ENCODE measurements around the gene CST2. TPM values are rescaled to one million over a fixed set of nuclear protein-coding genes. Genes with fewer than 3 reads are reported as not detected.
"Not testable (repeated sequence)": the region's sequence is repeated elsewhere in the genome, so short reads cannot be mapped to it uniquely, and the experiment has no call there.

CST2 gene
- total and polyA plus RNA-seq, 3 experiments from 2014 or later = not detected

- Mint-ChIP-seq H3K27ac (no peak overlapping the region), H3K9me3 (no peaks in the 10 kb centered on the region), H3K4me1 (no peaks in the 10 kb centered on the region), H3K36me3 (no peaks in the 10 kb centered on the region), H3K4me3 (no peak overlapping the region), H3K27me3 (peaks cover 5 to 9% of the 10 kb centered on the region in 2 donors)
- Histone ChIP-seq H3K4me1 (ENCODE audit: insufficient read depth, low read length) (no peaks in the 10 kb centered on the region), H3K4me3 (ENCODE audit: low read length) (no peak overlapping the region), H3K9me3 (ENCODE audit: low read length) (no peaks in the 10 kb centered on the region), H3K27ac (ENCODE audit: low read depth, low read length) (no peak overlapping the region), H3K27me3 (ENCODE audit: insufficient read depth, low read length, poor library complexity, severe bottlenecking) (no peaks in the 10 kb centered on the region), H3K36me3 (ENCODE audit: insufficient read depth, low read length) (no peaks in the 10 kb centered on the region)
- DNase-seq = no peak
- CTCF ChIA-PET = no interaction called here
- POLR2A ChIA-PET = no interaction called here
These were observed 31.0 kb downstream of the CST2 start for GRCh38 chr20:23795526-23795925.

- peaks cover 5 to 10% of the 10 kb centered on the region in 2 donors for H3K27me3 Mint-ChIP-seq
- H3K4me3 ChIP-seq (ENCODE audit: low read length) = no peak overlapping the region
- CTCF ChIA-PET = no interaction called here
- H3K9me3 Mint-ChIP-seq = peaks cover 0 to 2% (median 0%) of the 10 kb centered on the region in 5 donors
- H3K4me3 Mint-ChIP-seq = no peak overlapping the region
- no peak overlapping the region for H3K27ac Mint-ChIP-seq
- no peaks in the 10 kb centered on the region for H3K4me1 ChIP-seq (ENCODE audit: insufficient read depth, low read length)
- H3K27me3 ChIP-seq (ENCODE audit: insufficient read depth, low read length, poor library complexity, severe bottlenecking) = no peaks in the 10 kb centered on the region
- POLR2A ChIA-PET = no interaction called here
- no peaks in the 10 kb centered on the region for H3K36me3 ChIP-seq (ENCODE audit: insufficient read depth, low read length)
- H3K36me3 Mint-ChIP-seq = no peaks in the 10 kb centered on the region
- DNase-seq = no peak
- no peaks in the 10 kb centered on the region for H3K4me1 Mint-ChIP-seq
- no peak overlapping the region for H3K27ac ChIP-seq (ENCODE audit: low read depth, low read length)
- no peaks in the 10 kb centered on the region for H3K9me3 ChIP-seq (ENCODE audit: low read length)
These were observed 31.7 kb downstream of the CST2 start for GRCh38 chr20:23794841-23795240.

GRCh38 chr20:23794065-23794464, 32.5 kb downstream of the CST2 start:
- H3K27me3 Mint-ChIP-seq = peaks cover 5 to 15% of the 10 kb centered on the region in 2 donors
- no peak overlapping the region for H3K27ac ChIP-seq (ENCODE audit: low read depth, low read length)
- H3K9me3 Mint-ChIP-seq = peaks cover 0 to 3% (median 0%) of the 10 kb centered on the region in 5 donors
- H3K27ac Mint-ChIP-seq = no peak overlapping the region
- no peaks in the 10 kb centered on the region for H3K4me1 Mint-ChIP-seq
- H3K9me3 ChIP-seq (ENCODE audit: low read length) = no peaks in the 10 kb centered on the region
- no peaks in the 10 kb centered on the region for H3K36me3 ChIP-seq (ENCODE audit: insufficient read depth, low read length)
- no peaks in the 10 kb centered on the region for H3K27me3 ChIP-seq (ENCODE audit: insufficient read depth, low read length, poor library complexity, severe bottlenecking)
- ChIA-PET POLR2A (no interaction called here), CTCF (no interaction called here)
- H3K4me3 ChIP-seq (ENCODE audit: low read length) = no peak overlapping the region
- H3K4me3 Mint-ChIP-seq = no peak overlapping the region
- DNase-seq = no peak
- no peaks in the 10 kb centered on the region for H3K36me3 Mint-ChIP-seq
- no peaks in the 10 kb centered on the region for H3K4me1 ChIP-seq (ENCODE audit: insufficient read depth, low read length)

GRCh38 chr20:23783447-23783846, 43.1 kb downstream of the CST2 start:
- DNase-seq = no peak
- H3K4me3 Mint-ChIP-seq = no peak overlapping the region
- no peaks in the 10 kb centered on the region for H3K36me3 ChIP-seq (ENCODE audit: insufficient read depth, low read length)
- H3K36me3 Mint-ChIP-seq = no peaks in the 10 kb centered on the region
- H3K27ac Mint-ChIP-seq = no peak overlapping the region
- no peaks in the 10 kb centered on the region for H3K9me3 ChIP-seq (ENCODE audit: low read length)
- peaks cover 5 to 8% of the 10 kb centered on the region in 2 donors for H3K27me3 Mint-ChIP-seq
- ChIA-PET POLR2A (no interaction called here), CTCF (no interaction called here)
- H3K4me1 Mint-ChIP-seq = no peaks in the 10 kb centered on the region
- peaks cover 0 to 4% (median 0%) of the 10 kb centered on the region in 5 donors for H3K9me3 Mint-ChIP-seq
- no peaks in the 10 kb centered on the region for H3K27me3 ChIP-seq (ENCODE audit: insufficient read depth, low read length, poor library complexity, severe bottlenecking)
- H3K27ac ChIP-seq (ENCODE audit: low read depth, low read length) = no peak overlapping the region
- no peak overlapping the region for H3K4me3 ChIP-seq (ENCODE audit: low read length)
- no peaks in the 10 kb centered on the region for H3K4me1 ChIP-seq (ENCODE audit: insufficient read depth, low read length)

- ChIA-PET CTCF (interaction anchor here (1.2 kb wide), 1 partner anchor 12 kb away, joined by 3 read pairs; no protein-coding TSS in a partner anchor), POLR2A (no interaction called here)
- no peak for DNase-seq
- Mint-ChIP-seq H3K9me3 (peaks cover 0 to under 1% (median 0%) of the 10 kb centered on the region in 5 donors), H3K4me3 (no peak overlapping the region), H3K27me3 (peaks cover 6% of the 10 kb centered on the region in 2 donors), H3K36me3 (no peaks in the 10 kb centered on the region), H3K4me1 (no peaks in the 10 kb centered on the region), H3K27ac (no peak overlapping the region)
- Histone ChIP-seq H3K4me3 (ENCODE audit: low read length) (no peak overlapping the region), H3K4me1 (ENCODE audit: insufficient read depth, low read length) (no peaks in the 10 kb centered on the region), H3K9me3 (ENCODE audit: low read length) (no peaks in the 10 kb centered on the region), H3K27ac (ENCODE audit: low read depth, low read length) (no peak overlapping the region), H3K36me3 (ENCODE audit: insufficient read depth, low read length) (no peaks in the 10 kb centered on the region), H3K27me3 (ENCODE audit: insufficient read depth, low read length, poor library complexity, severe bottlenecking) (no peaks in the 10 kb centered on the region)
These were observed 44.1 kb downstream of the CST2 start for GRCh38 chr20:23782366-23782983.

GRCh38 chr20:23778676-23779075, 47.9 kb downstream of the CST2 start:
- CTCF ChIA-PET; H3K9me3 Mint-ChIP-seq; DNase-seq; H3K4me3 ChIP-seq (ENCODE audit: low read length); H3K4me1 Mint-ChIP-seq; H3K9me3 ChIP-seq (ENCODE audit: low read length); H3K4me3 Mint-ChIP-seq; H3K27ac Mint-ChIP-seq; POLR2A ChIA-PET; H3K4me1 ChIP-seq (ENCODE audit: insufficient read depth, low read length); H3K27ac ChIP-seq (ENCODE audit: low read depth, low read length); H3K36me3 Mint-ChIP-seq; H3K27me3 ChIP-seq (ENCODE audit: insufficient read depth, low read length, poor library complexity, severe bottlenecking); H3K36me3 ChIP-seq (ENCODE audit: insufficient read depth, low read length): not testable (repeated sequence)
- H3K27me3 Mint-ChIP-seq = peaks cover 8 to 16% of the 10 kb centered on the region in 2 donors

GRCh38 chr20:23777380-23777779, 49.1 kb downstream of the CST2 start:
- H3K4me1 Mint-ChIP-seq; H3K27me3 ChIP-seq (ENCODE audit: insufficient read depth, low read length, poor library complexity, severe bottlenecking); H3K4me3 Mint-ChIP-seq; H3K27ac Mint-ChIP-seq; H3K36me3 Mint-ChIP-seq; H3K36me3 ChIP-seq (ENCODE audit: insufficient read depth, low read length); H3K27ac ChIP-seq (ENCODE audit: low read depth, low read length); DNase-seq; H3K4me1 ChIP-seq (ENCODE audit: insufficient read depth, low read length); H3K9me3 Mint-ChIP-seq; H3K4me3 ChIP-seq (ENCODE audit: low read length); CTCF ChIA-PET; POLR2A ChIA-PET; H3K9me3 ChIP-seq (ENCODE audit: low read length): not testable (repeated sequence)
- peaks cover 8 to 22% of the 10 kb centered on the region in 2 donors for H3K27me3 Mint-ChIP-seq

GRCh38 chr20:23776067-23776771, 50.3 kb downstream of the CST2 start:
- H3K27ac ChIP-seq (ENCODE audit: low read depth, low read length) = no peak overlapping the region
- Mint-ChIP-seq H3K9me3 (peaks cover 0 to 1% (median 0%) of the 10 kb centered on the region in 5 donors), H3K4me1 (no peaks in the 10 kb centered on the region), H3K27me3 (peaks cover 8 to 22% of the 10 kb centered on the region in 2 donors), H3K36me3 (no peaks in the 10 kb centered on the region), H3K27ac (no peak overlapping the region), H3K4me3 (no peak overlapping the region)
- CTCF ChIA-PET = no interaction called here
- DNase-seq = no peak
- H3K27me3 ChIP-seq (ENCODE audit: insufficient read depth, low read length, poor library complexity, severe bottlenecking) = no peaks in the 10 kb centered on the region
- no peaks in the 10 kb centered on the region for H3K9me3 ChIP-seq (ENCODE audit: low read length)
- H3K36me3 ChIP-seq (ENCODE audit: insufficient read depth, low read length) = no peaks in the 10 kb centered on the region
- POLR2A ChIA-PET = no interaction called here
- H3K4me3 ChIP-seq (ENCODE audit: low read length) = no peak overlapping the region
- H3K4me1 ChIP-seq (ENCODE audit: insufficient read depth, low read length) = no peaks in the 10 kb centered on the region
